HepG2 (cell line): ENCODE results near the gene RNF149. TPM values are rescaled to one million over a fixed set of nuclear protein-coding genes. Genes with fewer than 3 reads are reported as not detected.

Experiments used
- BRCA1 ChIP-seq: sonication (generic); formaldehyde crosslinking; IDR thresholded peaks from 2 replicates; pipeline ENCODE4 v1.4.0; 2020; ENCODE audit warnings: missing genetic modification reagents
- ELF3 ChIP-seq: IDR thresholded peaks from 2 replicates; pipeline ENCODE4 v1.6.1; 2016; ENCODE audit warnings: missing genetic modification reagents, missing compliant biosample characterization
- HNF1A ChIP-seq, 2 experiments: sonication (generic) in 1 of 2; formaldehyde crosslinking in 1 of 2; IDR thresholded peaks; 2 replicates each; pipeline versions ENCODE4 v1.4.0 to v1.6.1; 2016 to 2020; ENCODE audit warnings: borderline replicate concordance in 1 of 2, low read depth in 1 of 2, mild to moderate bottlenecking in 1 of 2, missing genetic modification reagents in 1 of 2
- JUNB ChIP-seq: sonication (generic); formaldehyde crosslinking; IDR thresholded peaks from 2 replicates; pipeline ENCODE4 v1.8.0; 2022; ENCODE audit warnings: missing genetic modification reagents, mild to moderate bottlenecking, borderline replicate concordance
- LCORL ChIP-seq, 2 experiments: fragments of 450-650 bp in 1 of 2; sonication (generic) in 1 of 2; formaldehyde crosslinking in 1 of 2; IDR thresholded peaks; 2 replicates each; pipeline versions ENCODE4 v1.5.0 to v1.6.1; 2017 to 2020; ENCODE audit warnings: antibody characterized with exemption in 1 of 2, missing genetic modification reagents in 1 of 2
- POLR2A ChIP-seq, 2 experiments: IDR thresholded peaks; 2 replicates each; pipeline ENCODE4 v1.6.1; 2011; ENCODE audit warnings: low read depth in 2 of 2, low read length in 2 of 2, mild to moderate bottlenecking in 1 of 2, moderate library complexity in 1 of 2; ENCODE audit not compliant: insufficient read depth in 1 of 2
- SAP130 ChIP-seq: IDR thresholded peaks from 2 replicates; pipeline ENCODE4 v1.6.1; 2016; ENCODE audit warnings: low read depth
- ZBTB10 ChIP-seq: sonication (generic); formaldehyde crosslinking; IDR thresholded peaks from 2 replicates; pipeline ENCODE4 v1.4.0; 2020; ENCODE audit warnings: missing genetic modification reagents, borderline replicate concordance
- ZBTB49 ChIP-seq: sonication (generic); formaldehyde crosslinking; IDR thresholded peaks from 2 replicates; pipeline ENCODE4 v1.4.0; 2020; ENCODE audit warnings: missing genetic modification reagents, borderline replicate concordance
- ZNF550 ChIP-seq: sonication (generic); formaldehyde crosslinking; IDR thresholded peaks from 2 replicates; pipeline ENCODE4 v1.4.0; 2020; ENCODE audit warnings: mild to moderate bottlenecking, missing genetic modification reagents, borderline replicate concordance
- ZNF567 ChIP-seq: sonication (generic); formaldehyde crosslinking; IDR thresholded peaks from 2 replicates; pipeline ENCODE4 v1.8.1; 2023; ENCODE audit warnings: mild to moderate bottlenecking, missing genetic modification reagents, borderline replicate concordance
- ZNF710 ChIP-seq: sonication (generic); formaldehyde crosslinking; IDR thresholded peaks from 2 replicates; pipeline ENCODE4 v1.5.0; 2020; ENCODE audit warnings: mild to moderate bottlenecking, missing genetic modification reagents, borderline replicate concordance
- ZNF878 ChIP-seq: sonication (generic); formaldehyde crosslinking; IDR thresholded peaks from 2 replicates; pipeline ENCODE4 v1.8.1; 2023; ENCODE audit warnings: mild to moderate bottlenecking, missing genetic modification reagents, moderate library complexity
- polyA plus RNA-seq, 8 experiments: library from polyadenylated mRNA; depleted of rRNA in 3 of 8; stranded (reverse) in 7 of 8; unstranded in 1 of 8; fragments of >200 nt; fragmentation: Illumina TruSeq in 4 of 8; extraction: Trizol in 4 of 8; gene quantifications; 2 replicates each; pipeline versions ENCODE4 v1.2.1 to v1.2.3, GENCODE V29; 2011 to 2016; ENCODE audit warnings: low read depth in 4 of 8, missing spikeins in 1 of 8, mixed read lengths in 1 of 8; ENCODE audit not compliant: insufficient read depth in 1 of 8
- total RNA-seq, 5 experiments: library from RNA; depleted of rRNA; stranded (reverse); fragments of >200 nt; fragmentation: Illumina TruSeq; extraction: Trizol; gene quantifications; 2 replicates each; pipeline ENCODE4 v1.2.3, GENCODE V29; 2016; ENCODE audit warnings: low read depth in 1 of 5

Gene RNF149
- total and polyA plus RNA-seq, 2 of the 13 experiments (the other 11 are each of a cell fraction or from before 2014, with no cell fraction given) = 87.6 to 109 TPM

- no peak for TF ChIP-seq ZBTB10 (CRISPR knock-in tag)
- peak; percentile 25; the same call in 1 of the 2 replicates for TF ChIP-seq SAP130 (CRISPR knock-in tag)
- peak; percentile 69; the same call in 1 of the 2 replicates for TF ChIP-seq ZNF710 (CRISPR knock-in tag)
- TF ChIP-seq ZNF550 (CRISPR knock-in tag) = no peak
- no peak for TF ChIP-seq JUNB (CRISPR knock-in tag)
- 0 out of 2 replicates have a peak, but pooled peaks have one; percentile 50 for TF ChIP-seq BRCA1 (CRISPR knock-in tag)
- no peak for TF ChIP-seq ZBTB49 (CRISPR knock-in tag)
- TF ChIP-seq LCORL (IDR thresholded peaks at IDR 0.05) = no peak
- peak; percentile 44; the same call in 1 of the 2 replicates for TF ChIP-seq LCORL (CRISPR knock-in tag; IDR thresholded peaks at IDR 0.05)
- 0 out of 2 replicates have a peak, but pooled peaks have one; percentile 33 for TF ChIP-seq ZNF567 (CRISPR knock-in tag)
- peak in 1 of 2 experiments; percentile 63; a peak in 3 of 4 replicates for TF ChIP-seq POLR2A (IDR thresholded peaks at IDR 0.05; ENCODE audit: insufficient read depth in 1 of 2, low read depth in 2 of 2, low read length in 2 of 2)
- TF ChIP-seq ZNF878 (CRISPR knock-in tag) = no peak
- TF ChIP-seq ELF3 = peak; percentile 41; the same call in 1 of the 2 replicates
- peak; percentile 83 for TF ChIP-seq HNF1A (IDR thresholded peaks at IDR 0.05; ENCODE audit: low read depth)
- TF ChIP-seq HNF1A (CRISPR knock-in tag; IDR thresholded peaks at IDR 0.05; ENCODE audit: borderline replicate concordance) = 0 out of 2 replicates have a peak, but pooled peaks have one; percentile 59
Measured at GRCh38 chr2:101267671-101268656, 40.5 kb downstream of the RNF149 start (continued).
